ENCODE data around the gene RYR2. TPM values are rescaled to one million over a fixed set of nuclear protein-coding genes. Genes with fewer than 3 reads are reported as not detected.
"Not testable (repeated sequence)": the region's sequence is repeated elsewhere in the genome, so short reads cannot be mapped to it uniquely, and the experiment has no call there.

The RYR2 gene
- total and polyA plus RNA-seq, 3 donors from 2014 or later, result 5.4 to 9.5 (median 9.1) TPM

- no peaks in the 10 kb centered on the region for H3K4me1 ChIP-seq
- no peak overlapping the region for H3K27ac ChIP-seq
- TF ChIP-seq, protein P1, sequence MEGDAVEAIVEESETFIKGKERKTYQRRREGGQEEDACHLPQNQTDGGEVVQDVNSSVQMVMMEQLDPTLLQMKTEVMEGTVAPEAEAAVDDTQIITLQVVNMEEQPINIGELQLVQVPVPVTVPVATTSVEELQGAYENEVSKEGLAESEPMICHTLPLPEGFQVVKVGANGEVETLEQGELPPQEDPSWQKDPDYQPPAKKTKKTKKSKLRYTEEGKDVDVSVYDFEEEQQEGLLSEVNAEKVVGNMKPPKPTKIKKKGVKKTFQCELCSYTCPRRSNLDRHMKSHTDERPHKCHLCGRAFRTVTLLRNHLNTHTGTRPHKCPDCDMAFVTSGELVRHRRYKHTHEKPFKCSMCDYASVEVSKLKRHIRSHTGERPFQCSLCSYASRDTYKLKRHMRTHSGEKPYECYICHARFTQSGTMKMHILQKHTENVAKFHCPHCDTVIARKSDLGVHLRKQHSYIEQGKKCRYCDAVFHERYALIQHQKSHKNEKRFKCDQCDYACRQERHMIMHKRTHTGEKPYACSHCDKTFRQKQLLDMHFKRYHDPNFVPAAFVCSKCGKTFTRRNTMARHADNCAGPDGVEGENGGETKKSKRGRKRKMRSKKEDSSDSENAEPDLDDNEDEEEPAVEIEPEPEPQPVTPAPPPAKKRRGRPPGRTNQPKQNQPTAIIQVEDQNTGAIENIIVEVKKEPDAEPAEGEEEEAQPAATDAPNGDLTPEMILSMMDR (IDR thresholded peaks at IDR 0.05), result no peak
- no peak for TF ChIP-seq POLR2A (IDR thresholded peaks at IDR 0.05)
- no peaks in the 10 kb centered on the region for H3K9me3 ChIP-seq
- no peak overlapping the region for H3K4me3 ChIP-seq
- intact Hi-C loops (cut with DNase I; ENCODE audit: low total_unique reads), result no loop called here
- DNase-seq, result no peak
- no peaks in the 10 kb centered on the region for H3K27me3 ChIP-seq
- H3K36me3 ChIP-seq (ENCODE audit: low read depth, missing control alignments), result no peaks in the 10 kb centered on the region
- 54 to 57% methylated on average over 4 of the region's 4 CpGs for WGBS, 2 donors
These were observed 228.0 kb downstream of the RYR2 start for GRCh38 chr1:237269938-237270337.

DNA sequence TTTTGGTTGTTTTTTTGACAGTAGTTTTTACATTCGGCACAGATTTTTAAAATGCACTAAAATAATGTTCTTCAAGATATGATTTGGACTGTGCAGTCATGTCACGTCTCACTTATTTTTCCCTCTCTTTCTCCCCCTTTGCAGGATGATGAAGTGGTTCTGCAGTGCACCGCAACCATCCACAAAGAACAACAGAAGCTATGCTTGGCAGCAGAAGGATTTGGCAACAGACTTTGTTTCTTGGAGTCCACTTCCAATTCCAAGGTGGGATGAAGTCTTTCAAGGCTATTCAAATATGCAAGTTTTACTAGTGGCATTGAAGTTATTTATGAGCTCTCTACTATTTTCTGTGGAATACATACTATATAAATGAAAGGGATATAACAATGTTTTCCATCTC, 228.4 kb downstream of the RYR2 start:
- TF ChIP-seq POLR2A (IDR thresholded peaks at IDR 0.05), result no peak
- TF ChIP-seq, protein P1 (IDR thresholded peaks at IDR 0.05), result no peak
- no peak for DNase-seq
- WGBS, 2 donors, result 53 to 75% methylated on average over 3 of the region's 3 CpGs
- intact Hi-C loops (cut with DNase I; ENCODE audit: low total_unique reads), result no loop called here
- no peaks in the 10 kb centered on the region for H3K4me1 ChIP-seq
- no peak overlapping the region for H3K4me3 ChIP-seq
- no peaks in the 10 kb centered on the region for H3K36me3 ChIP-seq (ENCODE audit: low read depth, missing control alignments)
- no peaks in the 10 kb centered on the region for H3K9me3 ChIP-seq
- H3K27ac ChIP-seq, result no peak overlapping the region
- no peaks in the 10 kb centered on the region for H3K27me3 ChIP-seq

DNA sequence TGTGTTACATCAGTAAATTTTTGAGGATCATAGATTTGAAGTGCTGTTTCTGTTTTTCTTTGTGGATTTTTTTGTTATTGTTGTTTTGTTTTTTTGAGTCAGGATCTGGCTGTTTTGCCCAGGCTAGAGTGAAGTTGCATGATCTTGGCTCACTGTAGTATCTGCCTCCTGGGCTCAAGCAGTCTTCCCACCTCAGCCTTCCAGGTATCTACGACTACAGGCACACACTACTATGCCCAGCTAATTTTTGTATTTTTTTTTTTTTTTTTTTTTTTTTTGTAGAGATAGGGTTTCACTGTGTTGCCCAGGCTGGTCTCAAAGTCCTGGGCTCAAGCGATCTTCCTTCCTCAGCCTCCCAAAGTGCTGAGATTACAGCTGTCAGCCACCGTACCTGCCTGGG, 236.0 kb downstream of the RYR2 start:
- H3K27ac ChIP-seq; intact Hi-C loops (cut with DNase I; ENCODE audit: low total_unique reads); H3K4me1 ChIP-seq; DNase-seq; H3K9me3 ChIP-seq; H3K27me3 ChIP-seq; H3K36me3 ChIP-seq (ENCODE audit: low read depth, missing control alignments); H3K4me3 ChIP-seq: not testable (repeated sequence)
- WGBS, 2 donors, result 59 to 96% methylated on average over 3 of the region's 3 CpGs

- no peaks in the 10 kb centered on the region for H3K4me1 ChIP-seq
- H3K9me3 ChIP-seq, result no peaks in the 10 kb centered on the region
- intact Hi-C loops (cut with DNase I; ENCODE audit: low total_unique reads), result no loop called here
- DNase-seq, result no peak
- H3K27me3 ChIP-seq, result no peaks in the 10 kb centered on the region
- no peak for TF ChIP-seq POLR2A (IDR thresholded peaks at IDR 0.05)
- TF ChIP-seq, protein P1 (IDR thresholded peaks at IDR 0.05), result no peak
- no peaks in the 10 kb centered on the region for H3K36me3 ChIP-seq (ENCODE audit: low read depth, missing control alignments)
- H3K27ac ChIP-seq, result no peak overlapping the region
- WGBS, 2 donors, result 60 to 77% methylated on average over 1 of the region's 1 CpG
- H3K4me3 ChIP-seq, result no peak overlapping the region
These were observed 237.6 kb downstream of the RYR2 start for GRCh38 chr1:237279629-237280028.

GRCh38 chr1:237281481-237281880, 239.5 kb downstream of the RYR2 start:
- Histone ChIP-seq H3K9me3 (no peaks in the 10 kb centered on the region), H3K27me3 (no peaks in the 10 kb centered on the region), H3K4me1 (no peaks in the 10 kb centered on the region), H3K4me3 (no peak overlapping the region), H3K27ac (no peak overlapping the region), H3K36me3 (ENCODE audit: low read depth, missing control alignments) (no peaks in the 10 kb centered on the region)
- intact Hi-C loops (cut with DNase I; ENCODE audit: low total_unique reads), result no loop called here
- WGBS, 2 donors, result 81 to 83% methylated on average over 2 of the region's 2 CpGs
- TF ChIP-seq POLR2A (IDR thresholded peaks at IDR 0.05), result no peak
- TF ChIP-seq, protein P1 (IDR thresholded peaks at IDR 0.05), result no peak
- DNase-seq, result no peak
